DMS79 (cell line): ENCODE measurements around the gene ZFYVE9.
"Not testable (repeated sequence)": the region's sequence is repeated elsewhere in the genome, so short reads cannot be mapped to it uniquely, and the experiment has no call there.

Source experiments
- DNase-seq: peaks from one replicate; lab custom pipeline; 2025; lab: John Stamatoyannopoulos, UW

Gene ZFYVE9, protein sequence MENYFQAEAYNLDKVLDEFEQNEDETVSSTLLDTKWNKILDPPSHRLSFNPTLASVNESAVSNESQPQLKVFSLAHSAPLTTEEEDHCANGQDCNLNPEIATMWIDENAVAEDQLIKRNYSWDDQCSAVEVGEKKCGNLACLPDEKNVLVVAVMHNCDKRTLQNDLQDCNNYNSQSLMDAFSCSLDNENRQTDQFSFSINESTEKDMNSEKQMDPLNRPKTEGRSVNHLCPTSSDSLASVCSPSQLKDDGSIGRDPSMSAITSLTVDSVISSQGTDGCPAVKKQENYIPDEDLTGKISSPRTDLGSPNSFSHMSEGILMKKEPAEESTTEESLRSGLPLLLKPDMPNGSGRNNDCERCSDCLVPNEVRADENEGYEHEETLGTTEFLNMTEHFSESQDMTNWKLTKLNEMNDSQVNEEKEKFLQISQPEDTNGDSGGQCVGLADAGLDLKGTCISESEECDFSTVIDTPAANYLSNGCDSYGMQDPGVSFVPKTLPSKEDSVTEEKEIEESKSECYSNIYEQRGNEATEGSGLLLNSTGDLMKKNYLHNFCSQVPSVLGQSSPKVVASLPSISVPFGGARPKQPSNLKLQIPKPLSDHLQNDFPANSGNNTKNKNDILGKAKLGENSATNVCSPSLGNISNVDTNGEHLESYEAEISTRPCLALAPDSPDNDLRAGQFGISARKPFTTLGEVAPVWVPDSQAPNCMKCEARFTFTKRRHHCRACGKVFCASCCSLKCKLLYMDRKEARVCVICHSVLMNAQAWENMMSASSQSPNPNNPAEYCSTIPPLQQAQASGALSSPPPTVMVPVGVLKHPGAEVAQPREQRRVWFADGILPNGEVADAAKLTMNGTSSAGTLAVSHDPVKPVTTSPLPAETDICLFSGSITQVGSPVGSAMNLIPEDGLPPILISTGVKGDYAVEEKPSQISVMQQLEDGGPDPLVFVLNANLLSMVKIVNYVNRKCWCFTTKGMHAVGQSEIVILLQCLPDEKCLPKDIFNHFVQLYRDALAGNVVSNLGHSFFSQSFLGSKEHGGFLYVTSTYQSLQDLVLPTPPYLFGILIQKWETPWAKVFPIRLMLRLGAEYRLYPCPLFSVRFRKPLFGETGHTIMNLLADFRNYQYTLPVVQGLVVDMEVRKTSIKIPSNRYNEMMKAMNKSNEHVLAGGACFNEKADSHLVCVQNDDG (N-terminal part only)

DNA sequence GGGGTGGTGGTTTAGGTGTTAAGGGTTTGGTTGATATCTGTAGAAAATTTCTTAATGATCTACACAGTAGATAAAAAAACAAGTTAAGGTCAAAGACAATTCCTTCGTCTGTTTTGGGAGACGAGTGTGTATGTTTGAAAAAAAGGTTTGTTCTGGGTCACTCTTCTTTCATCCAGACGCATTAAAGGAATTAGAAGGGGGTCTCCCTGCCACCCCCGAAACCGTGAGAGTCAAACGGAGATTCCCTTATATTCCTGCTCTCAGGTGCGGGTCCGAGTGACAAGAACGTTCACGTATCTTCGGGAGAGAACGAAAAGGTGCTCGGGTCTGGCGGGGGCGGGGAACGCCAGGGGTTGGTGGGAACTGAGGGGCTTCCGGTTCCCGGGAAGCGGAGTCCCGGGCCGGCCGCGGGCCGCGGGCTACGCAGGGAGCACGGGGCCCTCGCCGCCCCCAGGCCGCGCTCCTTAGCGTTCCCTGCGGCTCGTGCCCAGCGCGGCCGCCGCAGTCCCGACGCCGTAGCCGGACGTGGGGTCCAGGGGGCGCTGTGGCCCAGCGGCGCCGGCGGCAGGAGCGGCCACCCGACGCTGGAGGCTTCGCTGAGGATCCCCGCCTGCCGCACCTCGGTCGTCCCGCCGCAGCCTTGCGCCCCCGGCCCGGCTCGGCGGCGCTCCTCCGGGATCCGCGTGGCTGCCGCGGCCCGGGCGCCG lies at the start of gene ZFYVE9:
ZFYVE9 (plus strand) TSS at position 577 of the 707 bp plus-strand sequence. CDS start 91,118 bp downstream, outside the sequence.
- DNase-seq, result peak; percentile 33

DNA sequence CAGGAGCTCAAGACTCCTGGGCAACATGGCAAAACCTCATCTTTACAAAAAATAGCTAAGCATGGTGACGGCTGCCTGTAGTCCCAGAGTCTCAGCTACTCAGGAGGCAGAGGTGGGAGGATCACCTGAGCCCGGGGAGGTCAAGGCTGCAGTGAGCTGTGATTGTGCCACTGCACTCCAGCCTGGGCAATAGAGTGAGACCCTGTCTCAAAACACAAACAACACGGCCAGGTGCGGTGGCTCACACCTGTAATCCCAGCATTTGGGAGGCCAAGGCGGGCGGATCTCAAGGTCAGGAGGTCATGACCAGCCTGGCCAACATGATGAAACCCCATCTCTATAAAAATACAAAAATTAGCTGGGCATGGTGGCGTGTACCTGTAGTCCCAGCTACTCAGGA lies 47.6 kb upstream of the ZFYVE9 start:
- not testable (repeated sequence) for DNase-seq

DNA sequence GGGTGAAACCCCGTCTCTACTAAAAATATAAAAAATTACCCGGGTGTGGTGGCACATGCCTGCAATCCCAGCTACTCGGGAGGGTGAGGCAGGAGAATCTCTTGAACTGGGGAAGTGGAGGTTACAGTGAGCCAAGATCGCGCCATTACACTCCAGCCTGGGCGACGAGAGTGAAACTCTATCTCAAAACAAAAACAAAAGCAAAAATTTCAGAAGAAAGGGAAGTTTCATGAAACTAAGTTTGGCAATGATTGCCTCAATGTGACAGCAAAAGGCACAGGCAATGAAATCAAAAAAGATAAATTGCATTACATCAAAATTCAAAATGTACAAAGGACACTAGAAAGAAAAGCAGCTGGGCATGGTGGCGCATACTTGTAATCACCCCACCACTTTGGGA lies 45.7 kb upstream of the ZFYVE9 start:
- no peak for DNase-seq

DNA sequence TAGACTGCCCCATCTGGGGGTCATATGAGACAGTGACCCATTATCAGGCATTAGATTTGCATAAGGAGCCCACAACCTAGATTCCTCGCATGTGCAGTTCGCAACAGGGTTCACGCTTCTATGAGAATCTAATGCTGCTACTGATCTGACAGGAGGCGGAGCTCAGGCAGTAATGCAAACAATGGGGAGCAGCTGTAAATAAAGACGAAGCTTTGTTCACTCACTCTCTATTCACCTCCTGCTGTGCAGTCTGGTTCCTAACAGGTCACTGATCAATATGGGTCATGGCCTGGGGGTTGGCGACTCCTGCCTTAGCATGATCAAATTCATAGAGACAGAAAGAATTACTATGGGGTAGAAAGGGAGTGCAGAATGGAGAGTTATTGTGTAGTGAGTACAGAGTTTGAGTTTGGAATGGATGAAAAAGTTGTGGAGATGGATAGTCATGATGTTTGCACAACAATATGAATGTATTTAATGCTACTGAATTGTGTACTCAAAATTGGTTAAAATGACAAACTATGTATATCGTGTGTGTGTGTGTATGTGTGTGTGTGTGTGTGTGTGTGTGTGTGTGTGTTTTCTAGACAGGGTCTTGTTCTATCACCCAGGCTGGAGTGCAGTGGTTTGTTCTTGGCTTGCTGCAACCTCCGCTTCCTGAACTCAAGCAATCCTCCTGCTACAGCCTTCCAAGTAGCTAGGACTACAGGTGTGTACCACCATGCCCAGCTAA lies 43.6 kb upstream of the ZFYVE9 start:
- no peak for DNase-seq

DNA sequence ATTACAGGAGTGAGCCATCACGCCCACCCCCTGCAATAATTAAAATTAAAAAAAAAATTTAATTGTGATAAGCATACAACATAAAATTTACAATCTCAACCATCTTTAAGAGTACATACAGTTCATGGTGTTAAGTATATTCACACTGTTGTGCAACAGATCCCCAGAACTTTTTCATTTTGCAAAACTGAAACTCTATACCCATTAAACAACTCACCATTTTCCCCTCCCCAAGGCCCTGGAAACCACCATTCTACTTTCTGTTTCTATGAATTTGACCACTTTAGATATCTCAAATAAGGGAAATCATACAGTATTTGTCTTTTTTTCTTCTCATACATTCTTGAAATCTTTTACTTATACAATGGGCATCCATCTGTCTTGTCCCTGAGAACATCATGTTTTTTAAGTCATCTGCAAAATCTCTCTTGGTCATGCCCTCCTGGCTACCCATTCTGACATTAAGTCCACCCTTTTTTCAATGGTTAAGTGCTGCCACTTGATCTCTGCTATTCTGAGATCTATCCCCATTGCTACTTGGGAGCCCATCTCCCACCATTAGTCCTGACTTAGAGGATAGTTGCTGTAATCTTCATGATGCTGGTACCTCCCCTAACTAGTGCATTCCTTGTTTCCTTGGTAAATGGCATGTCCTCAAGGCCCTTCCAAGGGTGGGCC lies 39.4 kb upstream of the ZFYVE9 start:
- DNase-seq, result no peak

- DNase-seq, result no peak
These were observed 30.4 kb upstream of the ZFYVE9 start for GRCh38 chr1:52111492-52111891.

GRCh38 chr1:52112489-52112888 lies 29.4 kb upstream of the ZFYVE9 start:
- no peak for DNase-seq

DNA sequence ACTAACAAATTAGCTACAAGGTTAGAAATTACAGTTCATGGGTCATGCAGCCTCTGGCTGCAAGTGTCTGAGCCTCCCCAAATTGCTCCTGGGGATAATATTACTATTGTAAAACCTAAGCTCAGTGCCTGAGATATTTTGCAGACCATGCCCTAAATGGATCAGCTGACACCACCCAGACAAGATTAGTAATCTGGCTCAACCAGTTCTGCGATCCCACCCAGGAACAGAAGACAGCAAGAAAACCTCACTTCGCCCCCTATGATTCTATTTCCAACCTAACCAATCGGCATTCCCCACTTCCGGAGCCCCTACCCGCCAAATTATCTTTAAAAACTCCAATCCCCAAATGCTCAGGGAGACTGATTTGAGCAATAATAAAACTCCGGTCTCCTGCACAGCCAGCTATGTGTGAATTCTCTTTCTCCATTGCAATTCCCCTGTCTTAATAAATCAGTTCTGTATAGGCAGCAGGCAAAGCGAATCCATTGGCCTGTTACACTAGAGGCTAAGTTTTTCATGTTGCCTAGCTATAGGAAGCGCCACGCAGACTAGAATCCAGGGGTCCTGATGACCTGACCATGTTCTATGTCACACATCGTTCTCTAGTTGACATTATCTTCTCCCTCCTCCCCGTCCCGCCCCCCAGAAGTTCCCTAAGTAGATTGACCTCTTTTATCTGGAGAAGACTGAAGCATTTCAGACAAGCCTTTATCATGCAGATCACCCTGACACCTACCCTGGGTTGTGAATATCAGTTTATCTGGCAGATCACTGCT lies 22.4 kb upstream of the ZFYVE9 start:
- DNase-seq, result no peak

GRCh38 chr1:52122384-52122783 lies 19.5 kb upstream of the ZFYVE9 start:
- DNase-seq, result no peak

DNA sequence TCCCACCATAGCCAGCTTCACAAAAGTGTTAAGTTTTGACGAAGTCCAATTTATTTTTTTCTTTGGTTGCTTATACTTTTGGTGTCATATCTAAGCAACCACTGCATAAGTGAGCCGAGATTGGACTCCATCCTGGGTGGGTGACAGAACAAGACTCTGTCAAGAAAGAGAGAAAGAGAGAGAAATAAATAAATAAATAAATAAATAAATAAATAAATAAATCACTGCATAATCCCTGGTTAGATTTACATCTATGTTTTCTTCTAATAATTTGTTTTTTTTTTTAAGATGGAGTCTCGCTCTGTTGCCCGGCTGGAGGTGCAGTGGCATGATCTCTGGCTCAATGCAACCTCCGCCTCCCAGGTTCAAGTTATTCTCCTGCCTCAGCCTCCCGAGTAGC lies 18.3 kb upstream of the ZFYVE9 start:
- DNase-seq, result no peak

- DNase-seq, result no peak
These were observed 16.0 kb upstream of the ZFYVE9 start for GRCh38 chr1:52125736-52126359.

DNA sequence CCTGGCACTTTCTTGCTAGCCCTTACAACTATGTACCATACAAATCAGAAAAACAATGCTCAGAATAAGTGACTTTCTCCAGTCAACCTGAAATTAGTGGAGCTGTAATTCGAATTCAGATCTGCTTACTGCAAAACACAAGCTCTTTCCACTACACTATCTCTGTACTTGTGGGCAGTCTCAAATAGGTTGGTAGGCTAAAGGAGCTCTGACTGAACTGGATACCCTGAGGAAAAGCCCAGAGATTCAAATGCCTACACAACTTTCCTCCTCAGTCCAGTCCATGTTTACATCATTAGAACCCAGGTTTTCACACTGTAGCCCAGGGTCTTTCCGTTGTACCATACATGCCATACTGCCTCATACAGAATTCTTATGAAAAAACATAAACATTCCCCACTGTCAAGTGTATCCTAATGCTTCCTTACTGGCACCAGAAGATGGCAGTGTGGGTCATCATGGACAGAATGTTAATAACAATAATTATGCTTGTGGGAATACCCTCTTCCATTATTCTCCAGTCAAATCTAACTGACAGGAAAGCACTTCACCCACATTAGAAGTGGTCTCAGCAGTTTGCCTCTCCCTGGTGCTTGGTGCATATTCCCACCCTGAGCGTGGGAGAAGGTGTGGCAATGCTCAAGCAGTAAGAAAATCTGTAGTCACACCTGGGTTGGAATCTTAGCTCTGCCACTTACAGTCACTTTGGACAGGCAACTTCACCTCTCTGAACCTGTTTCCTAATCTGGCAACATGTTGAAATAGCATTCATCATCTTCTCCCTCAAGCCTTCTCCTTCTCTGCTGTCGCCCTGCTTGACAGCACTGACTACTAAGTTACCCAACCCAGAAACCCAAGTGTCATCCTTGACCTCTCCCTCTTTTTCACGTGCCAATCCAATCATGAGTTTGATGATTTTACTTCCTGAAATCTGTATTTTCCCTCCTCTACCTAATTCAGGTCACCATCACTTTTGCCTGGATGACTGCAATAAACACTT lies 14.4 kb upstream of the ZFYVE9 start:
- peak; percentile 19 for DNase-seq

GRCh38 chr1:52139817-52140540 lies 1.9 kb upstream of the ZFYVE9 start:
- no peak for DNase-seq

DNA sequence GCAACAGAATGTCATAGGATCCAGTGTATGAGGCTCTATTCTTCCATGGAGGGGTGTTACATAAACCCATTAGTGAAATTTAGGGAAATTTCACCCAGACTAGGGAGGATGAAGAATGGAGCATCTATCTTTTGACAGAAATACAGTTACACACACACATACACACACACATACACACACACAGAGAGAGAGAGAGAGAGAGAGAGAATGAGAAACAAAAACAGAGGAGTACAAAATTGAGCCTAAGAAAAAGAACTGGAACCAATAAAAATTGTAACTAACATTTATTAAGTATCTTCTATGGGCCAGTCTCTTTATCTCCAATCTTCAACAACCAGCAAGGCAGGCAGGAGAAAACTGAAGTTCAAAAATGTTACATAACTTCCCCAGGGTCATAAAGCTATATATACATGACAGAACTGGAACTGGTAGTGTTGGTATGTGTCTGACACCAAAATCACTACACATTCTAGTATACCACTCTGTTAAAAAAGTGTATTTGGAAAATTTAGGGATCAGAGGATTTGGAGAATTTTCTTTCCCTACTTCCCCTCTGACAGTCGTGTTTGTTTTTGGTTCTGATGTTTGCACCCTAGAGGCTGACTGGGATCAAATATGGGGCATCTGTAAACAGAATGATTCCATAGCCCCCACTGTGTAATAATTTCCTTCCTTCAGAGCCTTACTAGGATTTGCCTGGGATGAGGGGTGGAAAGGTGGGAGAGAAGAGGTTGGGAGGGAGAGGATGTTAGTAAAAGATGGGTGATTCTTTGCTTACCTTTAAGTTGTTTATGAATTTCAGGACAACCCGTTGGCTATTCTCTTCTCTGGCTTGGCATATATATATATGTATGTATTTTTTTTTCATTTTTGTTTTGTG lies 1.0 kb upstream of the ZFYVE9 start:
- DNase-seq, result no peak

- no peak for DNase-seq
These were observed 613 bp downstream of the ZFYVE9 start for GRCh38 chr1:52142220-52143183.
